Measurements from ENCODE around the gene ZNF746.

Gene ZNF746

GRCh38 chr7:149460493-149461277 is 36.9 kb downstream of the ZNF746 start, which contains the start of gene ZNF777:
TSS of gene ZNF777 (minus strand) at chr7:149461062. CDS start at chr7:149456022, 5,040 bp downstream.
- peak within 1 kb of the TSS; percentile 71 to 90 (median 81) for H3K9ac ChIP-seq (ENCODE audit: low read length in 5 of 5)
- peak within 1 kb of the TSS; percentile 64 for H3K27ac ChIP-seq (ENCODE audit: low read depth, low read length)
- H3K27me3 ChIP-seq (ENCODE audit: control insufficient read depth in 5 of 5, insufficient read depth in 4 of 5, low read length in 5 of 5), result no peaks in the 10 kb centered on the region
- H3K4me3 ChIP-seq (ENCODE audit: low read depth in 1 of 5, low read length in 5 of 5), result peak within 1 kb of the TSS; percentile 78 to 87 (median 85)
- peaks cover 2 to 24% (median 20%) of the 10 kb centered on the region in 5 donors for H3K4me1 ChIP-seq (ENCODE audit: control insufficient read depth in 5 of 5, insufficient read depth in 5 of 5, low read length in 5 of 5)
- H3K9me3 ChIP-seq (ENCODE audit: control insufficient read depth in 5 of 5, low read length in 5 of 5), result no peaks in the 10 kb centered on the region
- peaks cover 0 to 11% (median 6%) of the 10 kb centered on the region in 5 donors for H3K36me3 ChIP-seq (ENCODE audit: control insufficient read depth in 5 of 5, insufficient read depth in 5 of 5, low read length in 5 of 5)

GRCh38 chr7:149459540-149460452 is 37.8 kb downstream of the ZNF746 start:
- Histone ChIP-seq H3K4me1 (ENCODE audit: control insufficient read depth in 5 of 5, insufficient read depth in 5 of 5, low read length in 5 of 5) (peaks cover 2 to 24% (median 20%) of the 10 kb centered on the region in 5 donors), H3K4me3 (ENCODE audit: low read depth in 1 of 5, low read length in 5 of 5) (peak overlapping the region in 4 of 5 donors; percentile 78 to 87 (median 84)), H3K9ac (ENCODE audit: low read length in 5 of 5) (peak overlapping the region in 4 of 5 donors; percentile 28 to 78 (median 68)), H3K27me3 (ENCODE audit: control insufficient read depth in 5 of 5, insufficient read depth in 4 of 5, low read length in 5 of 5) (no peaks in the 10 kb centered on the region), H3K27ac (ENCODE audit: low read depth, low read length) (no peak overlapping the region), H3K9me3 (ENCODE audit: control insufficient read depth in 5 of 5, low read length in 5 of 5) (no peaks in the 10 kb centered on the region), H3K36me3 (ENCODE audit: control insufficient read depth in 5 of 5, insufficient read depth in 5 of 5, low read length in 5 of 5) (peaks cover 0 to 20% (median 15%) of the 10 kb centered on the region in 5 donors)

- peak overlapping the region in 4 of 5 donors; percentile 43 to 78 (median 68) for H3K9ac ChIP-seq (ENCODE audit: low read length in 5 of 5)
- peaks cover 2 to 24% (median 20%) of the 10 kb centered on the region in 5 donors for H3K4me1 ChIP-seq (ENCODE audit: control insufficient read depth in 5 of 5, insufficient read depth in 5 of 5, low read length in 5 of 5)
- no peak overlapping the region for H3K27ac ChIP-seq (ENCODE audit: low read depth, low read length)
- no peaks in the 10 kb centered on the region for H3K27me3 ChIP-seq (ENCODE audit: control insufficient read depth in 5 of 5, insufficient read depth in 4 of 5, low read length in 5 of 5)
- peaks cover 0 to 26% (median 21%) of the 10 kb centered on the region in 5 donors for H3K36me3 ChIP-seq (ENCODE audit: control insufficient read depth in 5 of 5, insufficient read depth in 5 of 5, low read length in 5 of 5)
- H3K9me3 ChIP-seq (ENCODE audit: control insufficient read depth in 5 of 5, low read length in 5 of 5), result no peaks in the 10 kb centered on the region
- peak overlapping the region; percentile 25 to 84 (median 62) for H3K4me3 ChIP-seq (ENCODE audit: low read depth in 1 of 5, low read length in 5 of 5)
Measured at GRCh38 chr7:149459201-149459539, 38.4 kb downstream of the ZNF746 start.

GRCh38 chr7:149458235-149458634 is 39.4 kb downstream of the ZNF746 start:
- peak overlapping the region in 1 of 5 donors; percentile 69 for H3K9ac ChIP-seq (ENCODE audit: low read length in 5 of 5)
- peaks cover 2 to 24% (median 20%) of the 10 kb centered on the region in 5 donors for H3K4me1 ChIP-seq (ENCODE audit: control insufficient read depth in 5 of 5, insufficient read depth in 5 of 5, low read length in 5 of 5)
- no peak overlapping the region for H3K27ac ChIP-seq (ENCODE audit: low read depth, low read length)
- no peak overlapping the region for H3K4me3 ChIP-seq (ENCODE audit: low read depth in 1 of 5, low read length in 5 of 5)
- H3K36me3 ChIP-seq (ENCODE audit: control insufficient read depth in 5 of 5, insufficient read depth in 5 of 5, low read length in 5 of 5), result peaks cover under 1 to 35% (median 30%) of the 10 kb centered on the region in 5 donors
- H3K9me3 ChIP-seq (ENCODE audit: control insufficient read depth in 5 of 5, low read length in 5 of 5), result no peaks in the 10 kb centered on the region
- no peaks in the 10 kb centered on the region for H3K27me3 ChIP-seq (ENCODE audit: control insufficient read depth in 5 of 5, insufficient read depth in 4 of 5, low read length in 5 of 5)

- Histone ChIP-seq H3K27me3 (ENCODE audit: control insufficient read depth in 5 of 5, insufficient read depth in 4 of 5, low read length in 5 of 5) (no peaks in the 10 kb centered on the region), H3K4me3 (ENCODE audit: low read depth in 1 of 5, low read length in 5 of 5) (no peak overlapping the region), H3K36me3 (ENCODE audit: control insufficient read depth in 5 of 5, insufficient read depth in 5 of 5, low read length in 5 of 5) (peaks cover 5 to 37% (median 35%) of the 10 kb centered on the region in 5 donors), H3K9ac (ENCODE audit: low read length in 5 of 5) (peak overlapping the region in 1 of 5 donors; percentile 17), H3K27ac (ENCODE audit: low read depth, low read length) (no peak overlapping the region), H3K9me3 (ENCODE audit: control insufficient read depth in 5 of 5, low read length in 5 of 5) (no peaks in the 10 kb centered on the region), H3K4me1 (ENCODE audit: control insufficient read depth in 5 of 5, insufficient read depth in 5 of 5, low read length in 5 of 5) (peaks cover 2 to 24% (median 20%) of the 10 kb centered on the region in 5 donors)
Measured at GRCh38 chr7:149457766-149458165, 39.8 kb downstream of the ZNF746 start.

- Histone ChIP-seq H3K4me1 (ENCODE audit: control insufficient read depth in 5 of 5, insufficient read depth in 5 of 5, low read length in 5 of 5) (peaks cover 2 to 24% (median 20%) of the 10 kb centered on the region in 5 donors), H3K4me3 (ENCODE audit: low read depth in 1 of 5, low read length in 5 of 5) (no peak overlapping the region), H3K27me3 (ENCODE audit: control insufficient read depth in 5 of 5, insufficient read depth in 4 of 5, low read length in 5 of 5) (no peaks in the 10 kb centered on the region), H3K9ac (ENCODE audit: low read length in 5 of 5) (no peak overlapping the region), H3K9me3 (ENCODE audit: control insufficient read depth in 5 of 5, low read length in 5 of 5) (no peaks in the 10 kb centered on the region), H3K36me3 (ENCODE audit: control insufficient read depth in 5 of 5, insufficient read depth in 5 of 5, low read length in 5 of 5) (peaks cover 7 to 39% (median 37%) of the 10 kb centered on the region in 5 donors), H3K27ac (ENCODE audit: low read depth, low read length) (no peak overlapping the region)
Measured at GRCh38 chr7:149456506-149457421, 40.8 kb downstream of the ZNF746 start.

- Histone ChIP-seq H3K36me3 (ENCODE audit: control insufficient read depth in 5 of 5, insufficient read depth in 5 of 5, low read length in 5 of 5) (peaks cover 7 to 48% (median 46%) of the 10 kb centered on the region in 5 donors), H3K4me3 (ENCODE audit: low read depth in 1 of 5, low read length in 5 of 5) (no peak overlapping the region), H3K27ac (ENCODE audit: low read depth, low read length) (no peak overlapping the region)
Measured at GRCh38 chr7:149455175-149455950, 42.2 kb downstream of the ZNF746 start.

GRCh38 chr7:149454750-149455149 is 42.9 kb downstream of the ZNF746 start:
- Histone ChIP-seq H3K4me3 (ENCODE audit: low read depth in 1 of 5, low read length in 5 of 5) (no peak overlapping the region), H3K9me3 (ENCODE audit: control insufficient read depth in 5 of 5, low read length in 5 of 5) (no peaks in the 10 kb centered on the region), H3K4me1 (ENCODE audit: control insufficient read depth in 5 of 5, insufficient read depth in 5 of 5, low read length in 5 of 5) (peaks cover 0 to 17% (median 13%) of the 10 kb centered on the region in 5 donors), H3K36me3 (ENCODE audit: control insufficient read depth in 5 of 5, insufficient read depth in 5 of 5, low read length in 5 of 5) (peaks cover 7 to 54% (median 52%) of the 10 kb centered on the region in 5 donors), H3K27ac (ENCODE audit: low read depth, low read length) (no peak overlapping the region), H3K9ac (ENCODE audit: low read length in 5 of 5) (no peak overlapping the region), H3K27me3 (ENCODE audit: control insufficient read depth in 5 of 5, insufficient read depth in 4 of 5, low read length in 5 of 5) (no peaks in the 10 kb centered on the region)

More at GRCh38 chr7:149455175-149455950, 42.2 kb downstream of the ZNF746 start:
- H3K4me1 ChIP-seq (ENCODE audit: control insufficient read depth in 5 of 5, insufficient read depth in 5 of 5, low read length in 5 of 5), result peaks cover 0 to 17% (median 13%) of the 10 kb centered on the region in 5 donors
- H3K27me3 ChIP-seq (ENCODE audit: control insufficient read depth in 5 of 5, insufficient read depth in 4 of 5, low read length in 5 of 5), result no peaks in the 10 kb centered on the region
- H3K9ac ChIP-seq (ENCODE audit: low read length in 5 of 5), result peak overlapping the region in 1 of 5 donors; percentile 24
- no peaks in the 10 kb centered on the region for H3K9me3 ChIP-seq (ENCODE audit: control insufficient read depth in 5 of 5, low read length in 5 of 5)
